A673 (cell line): ENCODE results near the gene LPAR2.

ENCODE experiments used
- CTCF ChIP-seq: fragments of 300-800, 200-600 bp; sonication (generic); conservative IDR thresholded peaks from 2 replicates; pipeline ENCODE4 v1.5.1; 2017; ENCODE audit warnings: low read depth, mild to moderate bottlenecking, antibody characterized with exemption, low read length, moderate library complexity, mixed read lengths
- EZH2 ChIP-seq: fragments of 200-600 bp; sonication (generic); IDR thresholded peaks from 2 replicates; pipeline ENCODE4 v1.6.1; 2017; ENCODE audit warnings: borderline replicate concordance, low read depth, mild to moderate bottlenecking, mixed read lengths, antibody characterized with exemption, low read length; ENCODE audit not compliant: poor library complexity, severe bottlenecking

- no peak for TF ChIP-seq CTCF
- TF ChIP-seq EZH2 = no peak
Measured at GRCh38 chr19:19632661-19633060, 4.6 kb upstream of the LPAR2 start.
